ENCODE data around the gene AR.

GRCh38 chrX:67596839-67597790 is 53.3 kb downstream of the AR start:
- no peak for TF ChIP-seq SIX5 (IDR thresholded peaks at IDR 0.05; ENCODE audit: low read depth, low read length)
- no peak for TF ChIP-seq SUZ12 (IDR thresholded peaks at IDR 0.05; ENCODE audit: low read length)
- no peak for TF ChIP-seq EP300 (IDR thresholded peaks at IDR 0.05; ENCODE audit: borderline replicate concordance in 1 of 2, low read depth in 2 of 2, low read length in 2 of 2)

All from H1 (cell line).